NT2/D1 (cell line): ENCODE measurements around the gene NUDT4B.
"Not testable (repeated sequence)": the region's sequence is repeated elsewhere in the genome, so short reads cannot be mapped to it uniquely, and the experiment has no call there.

Source experiments
- SUZ12 ChIP-seq: IDR thresholded peaks from 2 replicates; pipeline ENCODE4 v1.6.1; 2011; ENCODE audit not compliant: insufficient read length, insufficient read depth; ENCODE audit errors: extremely low read depth
- YY1 ChIP-seq: IDR thresholded peaks from 2 replicates; pipeline ENCODE4 v1.6.1; 2011; ENCODE audit not compliant: insufficient read length, insufficient read depth
- ZNF274 ChIP-seq: IDR thresholded peaks from 2 replicates; pipeline ENCODE4 v1.6.1; 2011; ENCODE audit warnings: mild to moderate bottlenecking, low read depth, low read length

DNA sequence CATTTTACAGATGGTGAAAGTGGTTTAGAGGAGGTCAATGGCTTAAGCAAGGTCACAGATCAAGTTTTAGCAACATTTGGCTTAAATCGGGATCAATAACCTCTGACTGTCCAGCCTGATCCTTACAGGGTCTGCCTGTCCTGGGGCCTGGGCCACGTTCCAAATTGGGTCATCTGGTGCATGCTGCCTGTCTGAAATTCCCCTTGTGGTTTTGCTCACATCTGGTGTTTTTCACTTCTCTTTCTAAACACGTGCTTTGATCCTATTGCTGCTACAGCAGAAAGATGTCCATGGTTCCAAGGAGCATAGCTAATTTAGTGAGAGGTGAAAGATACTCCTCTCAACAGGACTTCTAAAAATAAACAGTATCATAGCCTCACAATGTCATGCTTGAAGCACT is 19.4 kb upstream of the NUDT4B start:
- not testable (repeated sequence) for TF ChIP-seq ZNF274, SUZ12, YY1
